Right lobe of liver (tissue), 6 donors: ENCODE measurements around the gene APOA4. TPM values are rescaled to one million over a fixed set of nuclear protein-coding genes. Genes with fewer than 3 reads are reported as not detected.
A peak's percentile ranks its signal among the peaks of the same experiment; 100 is the strongest.

Experiments
- ATAC-seq, 4 donors: fragments of 200-7000 bp; cut with Tn5 transposase; one replicate each; pipeline ENCODE4 v1.9.1; 2020; ENCODE audit warnings: mild to moderate bottlenecking in 4 of 4, moderate library complexity in 4 of 4
- DNase-seq, 3 donors: peaks; one replicate each; pipeline ENCODE4 v3.0.0-alpha.2; 2020
- H3K27ac ChIP-seq, 3 donors: fragments of 200-600 bp; one replicate each; pipeline ENCODE4 v1.8.0; 2022
- H3K27me3 ChIP-seq, 2 donors: fragments of 200-600 bp; one replicate each; pipeline ENCODE4 v1.8.0; 2022
- H3K36me3 ChIP-seq, 4 donors: fragments of 200-600 bp; sonication (generic) in 1 of 4; one replicate each; pipeline versions ENCODE4 v1.5.1 to v1.8.0; 2017 to 2022; ENCODE audit warnings: control low read depth in 1 of 4
- H3K4me1 ChIP-seq, 4 donors: fragments of 200-600 bp; sonication (generic) in 1 of 4; one replicate each; pipeline versions ENCODE4 v1.5.1 to v1.8.0; 2017 to 2022; ENCODE audit warnings: control low read depth in 1 of 4
- H3K4me3 ChIP-seq, 3 donors: fragments of 200-600 bp; one replicate each; pipeline ENCODE4 v1.8.0; 2022
- H3K9me3 ChIP-seq, 4 donors: fragments of 200-600 bp; sonication (generic) in 1 of 4; one replicate each; pipeline versions ENCODE4 v1.5.1 to v1.8.0; 2017 to 2022; ENCODE audit warnings: control low read depth in 1 of 4
- POLR2A ChIP-seq: fragments of 450-650 bp; IDR thresholded peaks from one replicate; pipeline ENCODE4 v1.6.1; 2017; ENCODE audit warnings: antibody characterized with exemption, mild to moderate bottlenecking
- WGBS: methylation state at CpG from one replicate; pipeline ENCODE4 v1.1.6; 2018; ENCODE audit warnings: low coverage, low lambda C conversion rate; ENCODE audit not compliant: insufficient coverage; ENCODE audit errors: missing lambda C conversion rate; 5-methylcytosine and 5-hydroxymethylcytosine counted together
- intact Hi-C, 2 donors: fragments of 100-400 bp; cut with DNase I; formaldehyde crosslinking; loops; one replicate each; pipeline versions ENCODE4 v1.11.2 to v1.14.1; 2022
- total RNA-seq, 6 experiments: library from RNA; depleted of rRNA in 2 of 6; stranded (reverse); fragments of >200 nt in 2 of 6; fragmentation: NEBNext Ultra II Directional in 3 of 6; extraction: Animal tissue kit (Norgen Biotek cat#: 25700) in 3 of 6; gene quantifications; one replicate each; pipeline versions ENCODE4 v1.1.0 to v1.2.4, GENCODE V29; 2016 to 2023
- TF ChIP-seq, protein P1 (sequence below), 4 donors: fragments of 200-600 bp in 3 of 4; fragments of 450-650 bp in 1 of 4; IDR thresholded peaks; one replicate each; pipeline versions ENCODE4 v1.5.1 to v1.8.0; 2016 to 2022; ENCODE audit warnings: antibody characterized with exemption in 4 of 4, mild to moderate bottlenecking in 2 of 4
- donor health status: DM: no; HTN: yes; CAD: no.
- donor health status: DM: no; HTN: no; CAD: no.
- donor health status: DM: no; HTN: no; CAD: no.
- donor health status: DM: no; HTN: yes; CAD: no.
- donor health status: DM: no; HTN: yes; CAD: no.

Gene APOA4
- total RNA-seq, 6 experiments from 2014 or later, result 21.9 to 1,288 (median 117) TPM

DNA sequence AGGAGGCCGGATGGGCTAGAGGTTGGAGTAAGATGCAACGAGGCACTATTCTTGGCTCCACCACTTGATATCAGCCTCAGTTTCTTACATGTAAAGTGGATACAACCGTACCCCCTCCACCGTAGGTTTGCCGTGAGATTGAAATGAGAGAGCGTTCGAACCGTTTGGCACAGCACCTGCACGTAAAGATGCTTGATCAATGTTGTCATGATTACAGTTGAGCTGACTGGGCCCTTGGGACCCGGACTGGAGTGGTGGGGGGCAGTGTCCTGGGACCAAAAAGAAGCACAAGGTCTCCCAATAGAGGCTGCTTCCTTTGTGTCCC, 10.3 kb upstream of the APOA4 start:
- no peaks in the 10 kb centered on the region for H3K27me3 ChIP-seq
- peak overlapping the region in 2 of 3 donors; percentile 81 to 90 for H3K4me3 ChIP-seq
- DNase-seq (no peak), ATAC-seq (no peak)
- intact Hi-C loops, result no loop called here
- H3K36me3 ChIP-seq, result peaks cover 0 to 6% (median 0%) of the 10 kb centered on the region in 4 donors
- peaks cover 0 to 22% (median 6%) of the 10 kb centered on the region in 4 donors for H3K4me1 ChIP-seq
- peak overlapping the region in 2 of 3 donors; percentile 80 to 87 for H3K27ac ChIP-seq
- no peaks in the 10 kb centered on the region for H3K9me3 ChIP-seq
- WGBS, result 37% methylated on average over 9 of the region's 10 CpGs
- TF ChIP-seq POLR2A, result no peak
- TF ChIP-seq, protein P1, sequence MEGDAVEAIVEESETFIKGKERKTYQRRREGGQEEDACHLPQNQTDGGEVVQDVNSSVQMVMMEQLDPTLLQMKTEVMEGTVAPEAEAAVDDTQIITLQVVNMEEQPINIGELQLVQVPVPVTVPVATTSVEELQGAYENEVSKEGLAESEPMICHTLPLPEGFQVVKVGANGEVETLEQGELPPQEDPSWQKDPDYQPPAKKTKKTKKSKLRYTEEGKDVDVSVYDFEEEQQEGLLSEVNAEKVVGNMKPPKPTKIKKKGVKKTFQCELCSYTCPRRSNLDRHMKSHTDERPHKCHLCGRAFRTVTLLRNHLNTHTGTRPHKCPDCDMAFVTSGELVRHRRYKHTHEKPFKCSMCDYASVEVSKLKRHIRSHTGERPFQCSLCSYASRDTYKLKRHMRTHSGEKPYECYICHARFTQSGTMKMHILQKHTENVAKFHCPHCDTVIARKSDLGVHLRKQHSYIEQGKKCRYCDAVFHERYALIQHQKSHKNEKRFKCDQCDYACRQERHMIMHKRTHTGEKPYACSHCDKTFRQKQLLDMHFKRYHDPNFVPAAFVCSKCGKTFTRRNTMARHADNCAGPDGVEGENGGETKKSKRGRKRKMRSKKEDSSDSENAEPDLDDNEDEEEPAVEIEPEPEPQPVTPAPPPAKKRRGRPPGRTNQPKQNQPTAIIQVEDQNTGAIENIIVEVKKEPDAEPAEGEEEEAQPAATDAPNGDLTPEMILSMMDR (IDR thresholded peaks at IDR 0.05), result no peak

DNA sequence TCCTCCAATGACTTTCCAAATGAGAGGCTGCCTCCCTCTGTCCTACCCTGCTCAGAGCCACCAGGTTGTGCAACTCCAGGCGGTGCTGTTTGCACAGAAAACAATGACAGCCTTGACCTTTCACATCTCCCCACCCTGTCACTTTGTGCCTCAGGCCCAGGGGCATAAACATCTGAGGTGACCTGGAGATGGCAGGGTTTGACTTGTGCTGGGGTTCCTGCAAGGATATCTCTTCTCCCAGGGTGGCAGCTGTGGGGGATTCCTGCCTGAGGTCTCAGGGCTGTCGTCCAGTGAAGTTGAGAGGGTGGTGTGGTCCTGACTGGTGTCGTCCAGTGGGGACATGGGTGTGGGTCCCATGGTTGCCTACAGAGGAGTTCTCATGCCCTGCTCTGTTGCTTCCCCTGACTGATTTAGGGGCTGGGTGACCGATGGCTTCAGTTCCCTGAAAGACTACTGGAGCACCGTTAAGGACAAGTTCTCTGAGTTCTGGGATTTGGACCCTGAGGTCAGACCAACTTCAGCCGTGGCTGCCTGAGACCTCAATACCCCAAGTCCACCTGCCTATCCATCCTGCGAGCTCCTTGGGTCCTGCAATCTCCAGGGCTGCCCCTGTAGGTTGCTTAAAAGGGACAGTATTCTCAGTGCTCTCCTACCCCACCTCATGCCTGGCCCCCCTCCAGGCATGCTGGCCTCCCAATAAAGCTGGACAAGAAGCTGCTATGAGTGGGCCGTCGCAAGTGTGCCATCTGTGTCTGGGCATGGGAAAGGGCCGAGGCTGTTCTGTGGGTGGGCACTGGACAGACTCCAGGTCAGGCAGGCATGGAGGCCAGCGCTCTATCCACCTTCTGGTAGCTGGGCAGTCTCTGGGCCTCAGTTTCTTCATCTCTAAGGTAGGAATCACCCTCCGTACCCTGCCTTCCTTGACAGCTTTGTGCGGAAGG, 9.5 kb upstream of the APOA4 start:
- intact Hi-C loops, result no loop called here
- H3K36me3 ChIP-seq, result peaks cover 0 to 6% (median 0%) of the 10 kb centered on the region in 4 donors
- H3K4me1 ChIP-seq, result peaks cover 0 to 22% (median 5%) of the 10 kb centered on the region in 4 donors
- no peaks in the 10 kb centered on the region for H3K9me3 ChIP-seq
- TF ChIP-seq, protein P1 (IDR thresholded peaks at IDR 0.05), result peak in 1 of 4 donors; percentile 23
- TF ChIP-seq POLR2A, result peak; percentile 58
- WGBS, result 27% methylated on average over 4 of the region's 13 CpGs
- peak in 3 of 4 donors; percentile 1 to 16 (median 7) for ATAC-seq
- no peaks in the 10 kb centered on the region for H3K27me3 ChIP-seq
- peak; percentile 68 to 83 (median 81) for DNase-seq
- H3K4me3 ChIP-seq, result peak overlapping the region; percentile 18 to 90 (median 81)
- peak overlapping the region in 2 of 3 donors; percentile 80 to 87 for H3K27ac ChIP-seq

DNA sequence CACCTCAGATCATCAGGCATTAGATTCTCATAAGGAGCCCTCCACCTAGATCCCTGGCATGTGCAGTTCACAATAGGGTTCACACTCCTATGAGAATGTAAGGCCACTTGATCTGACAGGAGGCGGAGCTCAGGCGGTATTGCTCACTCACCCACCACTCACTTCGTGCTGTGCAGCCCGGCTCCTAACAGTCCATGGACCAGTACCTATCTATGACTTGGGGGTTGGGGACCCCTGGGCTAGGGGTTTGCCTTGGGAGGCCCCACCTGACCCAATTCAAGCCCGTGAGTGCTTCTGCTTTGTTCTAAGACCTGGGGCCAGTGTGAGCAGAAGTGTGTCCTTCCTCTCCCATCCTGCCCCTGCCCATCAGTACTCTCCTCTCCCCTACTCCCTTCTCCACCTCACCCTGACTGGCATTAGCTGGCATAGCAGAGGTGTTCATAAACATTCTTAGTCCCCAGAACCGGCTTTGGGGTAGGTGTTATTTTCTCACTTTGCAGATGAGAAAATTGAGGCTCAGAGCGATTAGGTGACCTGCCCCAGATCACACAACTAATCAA, 8.8 kb upstream of the APOA4 start:
- H3K4me3 ChIP-seq, result peak overlapping the region; percentile 48 to 90 (median 81)

DNA sequence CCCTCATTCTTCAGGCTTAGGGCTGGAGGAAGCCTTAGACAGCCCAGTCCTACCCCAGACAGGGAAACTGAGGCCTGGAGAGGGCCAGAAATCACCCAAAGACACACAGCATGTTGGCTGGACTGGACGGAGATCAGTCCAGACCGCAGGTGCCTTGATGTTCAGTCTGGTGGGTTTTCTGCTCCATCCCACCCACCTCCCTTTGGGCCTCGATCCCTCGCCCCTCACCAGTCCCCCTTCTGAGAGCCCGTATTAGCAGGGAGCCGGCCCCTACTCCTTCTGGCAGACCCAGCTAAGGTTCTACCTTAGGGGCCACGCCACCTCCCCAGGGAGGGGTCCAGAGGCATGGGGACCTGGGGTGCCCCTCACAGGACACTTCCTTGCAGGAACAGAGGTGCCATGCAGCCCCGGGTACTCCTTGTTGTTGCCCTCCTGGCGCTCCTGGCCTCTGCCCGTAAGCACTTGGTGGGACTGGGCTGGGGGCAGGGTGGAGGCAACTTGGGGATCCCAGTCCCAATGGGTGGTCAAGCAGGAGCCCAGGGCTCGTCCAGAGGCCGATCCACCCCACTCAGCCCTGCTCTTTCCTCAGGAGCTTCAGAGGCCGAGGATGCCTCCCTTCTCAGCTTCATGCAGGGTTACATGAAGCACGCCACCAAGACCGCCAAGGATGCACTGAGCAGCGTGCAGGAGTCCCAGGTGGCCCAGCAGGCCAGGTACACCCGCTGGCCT, 7.2 kb upstream of the APOA4 start:
- TF ChIP-seq POLR2A, result no peak
- TF ChIP-seq, protein P1 (IDR thresholded peaks at IDR 0.05), result no peak
- Histone ChIP-seq H3K36me3 (no peaks in the 10 kb centered on the region), H3K4me3 (peak overlapping the region; percentile 48 to 90 (median 81)), H3K4me1 (peaks cover 0 to 41% (median 15%) of the 10 kb centered on the region in 4 donors), H3K27me3 (no peaks in the 10 kb centered on the region), H3K9me3 (no peaks in the 10 kb centered on the region), H3K27ac (peak overlapping the region; percentile 70 to 87 (median 80))
- no peak for ATAC-seq
- intact Hi-C loops, result no loop called here
- DNase-seq, result peak in 1 of 3 donors; percentile 47
- WGBS, result 18% methylated on average over 4 of the region's 17 CpGs

More for the DNA sequence above, 8.8 kb upstream of the APOA4 start:
- TF ChIP-seq, protein P1 (IDR thresholded peaks at IDR 0.05), result no peak
- TF ChIP-seq POLR2A, result no peak
- 40% methylated on average over 3 of the region's 7 CpGs for WGBS
- Histone ChIP-seq H3K9me3 (no peaks in the 10 kb centered on the region), H3K27me3 (no peaks in the 10 kb centered on the region), H3K27ac (peak overlapping the region; percentile 17 to 87 (median 80)), H3K36me3 (peaks cover 0 to 6% (median 0%) of the 10 kb centered on the region in 4 donors), H3K4me1 (peaks cover 0 to 29% (median 9%) of the 10 kb centered on the region in 4 donors)
- DNase-seq (peak in 1 of 3 donors; percentile 48), ATAC-seq (no peak)
- intact Hi-C loops, result no loop called here
